ENCODE data around the gene POLR1F.

DNA sequence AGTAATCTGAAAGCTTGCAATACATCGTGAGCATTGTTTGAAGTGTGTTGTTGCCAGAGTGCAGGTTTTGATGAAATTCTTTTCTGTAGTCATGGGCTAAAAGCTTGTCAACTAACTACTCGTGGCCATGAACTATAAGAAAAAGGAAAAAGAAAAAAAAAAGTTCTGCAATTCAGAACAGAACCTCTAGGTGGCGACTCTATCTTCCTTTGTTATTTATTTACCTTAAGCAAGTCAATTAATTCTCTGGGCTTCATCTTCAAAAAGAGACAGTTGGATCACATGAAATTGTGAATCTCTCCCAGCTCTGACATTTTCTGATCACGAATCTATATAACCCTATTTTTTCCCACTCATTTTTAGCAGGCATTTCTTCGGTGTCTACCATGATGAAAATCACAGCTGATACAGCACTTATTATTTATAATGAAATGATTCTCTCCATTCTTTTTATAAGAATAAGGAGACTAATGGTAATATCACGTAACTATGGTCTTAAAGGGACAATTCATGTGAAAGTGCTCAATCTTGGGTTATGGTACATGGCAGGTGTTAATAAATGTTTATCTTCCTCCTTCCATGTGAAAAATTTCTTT lies 45.8 kb upstream of the POLR1F start:
- no peak for TF ChIP-seq POLR2A (IDR thresholded peaks at IDR 0.05)
- TF ChIP-seq, protein P1, sequence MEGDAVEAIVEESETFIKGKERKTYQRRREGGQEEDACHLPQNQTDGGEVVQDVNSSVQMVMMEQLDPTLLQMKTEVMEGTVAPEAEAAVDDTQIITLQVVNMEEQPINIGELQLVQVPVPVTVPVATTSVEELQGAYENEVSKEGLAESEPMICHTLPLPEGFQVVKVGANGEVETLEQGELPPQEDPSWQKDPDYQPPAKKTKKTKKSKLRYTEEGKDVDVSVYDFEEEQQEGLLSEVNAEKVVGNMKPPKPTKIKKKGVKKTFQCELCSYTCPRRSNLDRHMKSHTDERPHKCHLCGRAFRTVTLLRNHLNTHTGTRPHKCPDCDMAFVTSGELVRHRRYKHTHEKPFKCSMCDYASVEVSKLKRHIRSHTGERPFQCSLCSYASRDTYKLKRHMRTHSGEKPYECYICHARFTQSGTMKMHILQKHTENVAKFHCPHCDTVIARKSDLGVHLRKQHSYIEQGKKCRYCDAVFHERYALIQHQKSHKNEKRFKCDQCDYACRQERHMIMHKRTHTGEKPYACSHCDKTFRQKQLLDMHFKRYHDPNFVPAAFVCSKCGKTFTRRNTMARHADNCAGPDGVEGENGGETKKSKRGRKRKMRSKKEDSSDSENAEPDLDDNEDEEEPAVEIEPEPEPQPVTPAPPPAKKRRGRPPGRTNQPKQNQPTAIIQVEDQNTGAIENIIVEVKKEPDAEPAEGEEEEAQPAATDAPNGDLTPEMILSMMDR (IDR thresholded peaks at IDR 0.05): peak in 4 of 7 experiments; percentile 39 to 71 (median 56)
- TF ChIP-seq EP300 (IDR thresholded peaks at IDR 0.05): no peak
